Tibial nerve (tissue), 4 donors: ENCODE measurements around the gene SVIL. TPM values are rescaled to one million over a fixed set of nuclear protein-coding genes. Genes with fewer than 3 reads are reported as not detected.

Experiments used
- DNase-seq, 2 donors: peaks; one replicate each; pipeline ENCODE4 v3.0.0-alpha.2; 2019; ENCODE audit warnings: low spot score in 2 of 2
- H3K27ac ChIP-seq, 4 donors: fragments of 200-600 bp; sonication (generic) in 3 of 4; one replicate each; pipeline ENCODE4 v1.5.1; 2017 to 2019; ENCODE audit warnings: mild to moderate bottlenecking in 1 of 4
- H3K27me3 ChIP-seq, 2 donors: fragments of 200-600 bp; sonication (generic) in 1 of 2; one replicate each; pipeline versions ENCODE4 v1.5.1 to v1.6.0; 2017 to 2019
- H3K36me3 ChIP-seq, 3 donors: fragments of 200-600 bp; sonication (generic); one replicate each; pipeline ENCODE4 v1.5.1; 2018 to 2019
- H3K4me1 ChIP-seq, 4 donors: fragments of 200-600 bp; sonication (generic) in 3 of 4; one replicate each; pipeline ENCODE4 v1.5.1; 2017 to 2019
- H3K4me3 ChIP-seq, 4 donors: fragments of 200-600 bp; sonication (generic) in 3 of 4; one replicate each; pipeline ENCODE4 v1.5.1; 2017 to 2019; ENCODE audit warnings: mild to moderate bottlenecking in 1 of 4, moderate library complexity in 1 of 4
- H3K9me3 ChIP-seq, 4 donors: fragments of 200-600 bp; sonication (generic) in 3 of 4; one replicate each; pipeline ENCODE4 v1.5.1; 2017 to 2019
- EP300 ChIP-seq, 2 donors: sonication (generic); formaldehyde crosslinking; IDR thresholded peaks; one replicate each; pipeline ENCODE4 v1.6.1; 2017; ENCODE audit warnings: antibody characterized with exemption in 2 of 2, mild to moderate bottlenecking in 1 of 2
- POLR2A ChIP-seq, 2 donors: fragments of 450-650 bp; IDR thresholded peaks; one replicate each; pipeline ENCODE4 v1.6.1; 2017; ENCODE audit warnings: antibody characterized with exemption in 2 of 2, mild to moderate bottlenecking in 2 of 2, moderate library complexity in 2 of 2
- WGBS, 2 donors: methylation state at CpG; one replicate each; pipeline ENCODE4 v1.1.5; 2018; 5-methylcytosine and 5-hydroxymethylcytosine counted together
- total RNA-seq, 4 donors: library from RNA; depleted of rRNA; stranded (reverse); fragments of >200 nt; gene quantifications; one replicate each; pipeline ENCODE4 v1.1.0, GENCODE V29; 2016
- TF ChIP-seq, protein P1 (sequence below), 5 experiments: fragments of 200-600 bp in 3 of 5; fragments of 450-650 bp in 2 of 5; sonication (generic) in 3 of 5; IDR thresholded peaks; one replicate each; pipeline ENCODE4 v1.5.1; 2016 to 2019; ENCODE audit warnings: antibody characterized with exemption in 5 of 5, mild to moderate bottlenecking in 3 of 5, moderate library complexity in 2 of 5

Gene SVIL
- total RNA-seq, 4 donors from 2014 or later = 23.6 to 32.0 (median 26.0) TPM

DNA sequence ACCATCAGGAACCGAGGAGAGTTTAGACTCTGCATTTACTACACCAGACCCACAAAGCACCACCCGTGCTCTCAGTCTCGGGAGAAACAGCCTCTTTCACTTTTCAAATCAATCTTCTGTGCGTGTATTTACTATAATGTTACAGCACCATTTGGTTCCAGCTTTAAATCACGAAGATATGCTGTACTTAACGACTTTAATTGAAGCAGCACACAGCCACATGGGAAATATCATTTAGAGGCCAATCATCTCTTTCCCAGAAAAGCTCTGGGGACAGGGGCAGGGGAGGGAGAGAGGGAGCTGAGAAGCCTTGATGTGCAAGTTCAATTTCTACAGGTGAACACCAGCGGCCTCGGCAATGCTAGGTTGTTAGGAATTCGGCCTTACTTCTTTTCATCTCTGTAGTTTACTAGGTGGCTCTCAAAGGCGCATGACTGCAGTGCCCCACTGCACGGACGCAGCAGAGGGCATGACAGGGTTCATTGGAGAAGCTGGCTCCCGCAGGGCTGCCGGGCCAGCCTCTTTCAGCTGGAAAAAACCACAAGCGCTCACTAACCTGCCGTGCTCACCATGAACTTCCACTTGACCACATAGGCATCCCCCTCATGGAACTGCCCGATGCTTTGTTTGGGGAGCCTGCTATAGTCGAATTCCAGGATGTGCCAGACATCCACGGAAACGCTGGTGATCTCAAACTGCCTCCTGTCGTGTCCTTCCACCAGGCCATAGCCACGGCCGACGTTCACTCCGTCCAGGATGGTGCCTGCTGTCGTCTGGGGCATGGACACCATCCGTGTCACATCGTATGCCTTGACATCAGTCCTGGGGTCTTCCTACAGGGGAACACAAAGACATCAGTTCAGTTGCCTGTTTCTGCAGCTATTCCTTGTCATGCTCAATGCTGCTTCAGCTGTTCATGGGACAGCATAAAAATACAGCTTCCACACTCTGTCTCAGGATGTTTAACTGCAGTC, 154.5 kb downstream of the SVIL start:
- 77 to 79% methylated on average over 24 to 27 of the region's 28 CpGs for WGBS, 2 donors
- H3K9me3 ChIP-seq = no peaks in the 10 kb centered on the region
- H3K27ac ChIP-seq = no peak overlapping the region
- no peaks in the 10 kb centered on the region for H3K27me3 ChIP-seq
- H3K36me3 ChIP-seq = peaks cover 0 to 19% (median 2%) of the 10 kb centered on the region in 3 donors
- TF ChIP-seq, protein P1, sequence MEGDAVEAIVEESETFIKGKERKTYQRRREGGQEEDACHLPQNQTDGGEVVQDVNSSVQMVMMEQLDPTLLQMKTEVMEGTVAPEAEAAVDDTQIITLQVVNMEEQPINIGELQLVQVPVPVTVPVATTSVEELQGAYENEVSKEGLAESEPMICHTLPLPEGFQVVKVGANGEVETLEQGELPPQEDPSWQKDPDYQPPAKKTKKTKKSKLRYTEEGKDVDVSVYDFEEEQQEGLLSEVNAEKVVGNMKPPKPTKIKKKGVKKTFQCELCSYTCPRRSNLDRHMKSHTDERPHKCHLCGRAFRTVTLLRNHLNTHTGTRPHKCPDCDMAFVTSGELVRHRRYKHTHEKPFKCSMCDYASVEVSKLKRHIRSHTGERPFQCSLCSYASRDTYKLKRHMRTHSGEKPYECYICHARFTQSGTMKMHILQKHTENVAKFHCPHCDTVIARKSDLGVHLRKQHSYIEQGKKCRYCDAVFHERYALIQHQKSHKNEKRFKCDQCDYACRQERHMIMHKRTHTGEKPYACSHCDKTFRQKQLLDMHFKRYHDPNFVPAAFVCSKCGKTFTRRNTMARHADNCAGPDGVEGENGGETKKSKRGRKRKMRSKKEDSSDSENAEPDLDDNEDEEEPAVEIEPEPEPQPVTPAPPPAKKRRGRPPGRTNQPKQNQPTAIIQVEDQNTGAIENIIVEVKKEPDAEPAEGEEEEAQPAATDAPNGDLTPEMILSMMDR (IDR thresholded peaks at IDR 0.05) = no peak
- TF ChIP-seq EP300 (IDR thresholded peaks at IDR 0.05) (no peak), POLR2A (IDR thresholded peaks at IDR 0.05) (no peak)
- H3K4me1 ChIP-seq = peaks cover 0 to 53% (median 12%) of the 10 kb centered on the region in 4 donors
- H3K4me3 ChIP-seq = no peak overlapping the region
- no peak for DNase-seq

DNA sequence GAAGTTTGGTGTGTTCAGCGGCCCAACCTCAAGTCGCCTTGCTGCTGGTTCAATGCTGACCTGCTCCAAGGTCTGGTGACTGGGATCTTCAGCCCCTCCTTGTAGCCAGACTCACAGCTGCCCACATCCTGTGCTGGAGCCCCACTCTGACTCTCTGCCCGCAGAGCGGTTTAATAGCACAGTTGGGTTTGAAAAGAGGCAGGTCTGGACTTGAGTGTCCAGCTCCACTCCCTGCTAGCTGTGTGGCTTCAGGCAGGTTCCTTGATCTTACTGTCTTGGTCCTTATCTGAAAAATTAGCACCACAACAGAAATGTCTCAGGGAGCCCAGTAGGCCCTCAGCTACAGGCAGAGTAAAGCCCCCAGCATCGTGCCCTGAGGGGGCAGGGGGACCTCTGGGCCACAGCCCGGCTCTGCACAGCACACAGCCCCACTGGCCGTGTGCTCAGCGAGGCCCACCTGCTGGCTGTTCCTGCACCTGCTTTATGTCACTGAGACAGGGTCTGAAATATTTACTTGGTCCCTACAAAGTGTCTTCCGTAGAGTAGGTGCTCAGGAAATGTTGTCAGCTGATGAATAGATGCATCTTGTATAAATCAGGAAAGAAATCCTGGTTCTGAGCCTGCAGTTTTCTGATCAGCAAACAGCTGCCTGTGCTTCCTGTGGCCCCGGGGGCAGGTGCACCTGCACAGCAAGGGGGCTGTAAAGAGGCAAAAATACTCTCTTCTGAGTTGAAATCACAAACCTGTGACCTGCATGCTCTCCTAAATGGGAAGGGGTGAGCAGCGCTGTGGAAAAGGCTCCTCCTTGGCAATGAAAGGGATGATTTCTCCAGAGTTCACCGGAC, 155.5 kb downstream of the SVIL start:
- H3K36me3 ChIP-seq = peaks cover 0 to 20% (median 2%) of the 10 kb centered on the region in 3 donors
- H3K4me3 ChIP-seq = no peak overlapping the region
- 74 to 78% methylated on average over 10 to 12 of the region's 12 CpGs for WGBS, 2 donors
- TF ChIP-seq, protein P1 (IDR thresholded peaks at IDR 0.05) = no peak
- no peak for TF ChIP-seq POLR2A (IDR thresholded peaks at IDR 0.05)
- no peak for TF ChIP-seq EP300 (IDR thresholded peaks at IDR 0.05)
- H3K27ac ChIP-seq = no peak overlapping the region
- no peak for DNase-seq
- no peaks in the 10 kb centered on the region for H3K9me3 ChIP-seq
- peaks cover 0 to 53% (median 12%) of the 10 kb centered on the region in 4 donors for H3K4me1 ChIP-seq
- H3K27me3 ChIP-seq = no peaks in the 10 kb centered on the region

DNA sequence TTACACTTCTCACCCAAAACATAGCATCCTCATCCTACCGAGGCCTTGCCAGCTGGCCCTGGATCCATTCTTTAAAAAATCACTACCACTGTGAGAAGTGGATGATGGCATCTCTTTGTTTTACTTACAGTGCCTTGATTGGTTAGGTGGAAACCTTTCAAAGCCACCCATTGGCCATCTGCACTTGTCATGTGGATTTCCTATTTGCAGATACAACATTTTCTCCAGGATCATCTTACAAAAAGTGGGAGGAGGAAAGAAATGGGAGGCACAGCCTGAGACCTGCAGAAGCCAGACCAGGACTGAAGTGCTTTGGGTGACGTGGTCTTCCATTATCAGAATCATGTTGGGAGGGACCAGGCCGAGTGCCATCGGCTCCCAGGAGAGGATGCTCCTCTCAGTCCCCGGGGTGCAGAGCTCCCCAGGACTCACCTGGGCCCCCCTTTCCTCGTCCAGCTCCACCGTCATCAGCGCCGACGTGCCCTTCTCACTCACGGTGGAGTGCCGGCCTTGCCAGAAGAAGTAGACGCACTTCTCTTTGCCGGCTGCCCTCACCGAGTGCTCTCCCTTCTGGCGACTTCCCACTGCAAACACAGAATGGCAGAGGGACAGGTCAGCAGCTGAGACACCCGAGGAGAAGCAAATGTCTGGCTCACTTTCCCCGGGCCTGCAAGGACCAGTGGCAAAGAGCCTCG, 161.2 kb downstream of the SVIL start:
- Histone ChIP-seq H3K27ac (no peak overlapping the region), H3K36me3 (peaks cover 0 to 53% (median 2%) of the 10 kb centered on the region in 3 donors), H3K9me3 (no peaks in the 10 kb centered on the region), H3K4me3 (no peak overlapping the region), H3K27me3 (no peaks in the 10 kb centered on the region), H3K4me1 (peaks cover 0 to 39% (median 0%) of the 10 kb centered on the region in 4 donors)
- TF ChIP-seq, protein P1 (IDR thresholded peaks at IDR 0.05) = no peak
- TF ChIP-seq EP300 (IDR thresholded peaks at IDR 0.05) (no peak), POLR2A (IDR thresholded peaks at IDR 0.05) (no peak)
- 82 to 85% methylated on average over 18 of the region's 19 CpGs for WGBS, 2 donors
- no peak for DNase-seq

DNA sequence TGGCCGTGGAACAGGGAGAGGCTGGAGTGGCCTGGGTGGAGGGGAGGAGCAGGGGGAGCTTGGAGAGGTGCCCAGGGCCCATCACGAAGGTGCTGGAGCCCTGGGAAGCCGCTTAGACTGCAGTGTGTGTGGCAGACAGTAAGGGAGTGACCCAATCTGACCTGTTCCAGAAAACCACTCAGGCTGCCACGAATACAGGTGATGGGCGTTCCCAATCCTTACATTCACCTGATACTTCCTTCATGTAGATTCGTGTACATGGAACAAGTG, 161.7 kb downstream of the SVIL start:
- Histone ChIP-seq H3K9me3 (no peaks in the 10 kb centered on the region), H3K27ac (no peak overlapping the region), H3K4me1 (peaks cover 0 to 35% (median 0%) of the 10 kb centered on the region in 4 donors), H3K4me3 (no peak overlapping the region), H3K36me3 (peaks cover 0 to 55% (median 2%) of the 10 kb centered on the region in 3 donors), H3K27me3 (no peaks in the 10 kb centered on the region)
- TF ChIP-seq EP300 (IDR thresholded peaks at IDR 0.05) = no peak
- TF ChIP-seq, protein P1 (IDR thresholded peaks at IDR 0.05) = no peak
- TF ChIP-seq POLR2A (IDR thresholded peaks at IDR 0.05) = no peak
- WGBS, 2 donors = 78 to 80% methylated on average over 6 of the region's 6 CpGs
- no peak for DNase-seq
